Astrocyte (in vitro differentiated cells and primary cell): ENCODE data around the gene TSC2.

ENCODE experiments used
- EZH2 ChIP-seq: IDR thresholded peaks from 2 replicates; pipeline ENCODE4 v1.6.1; 2012; ENCODE audit warnings: mild to moderate bottlenecking, low read length, inconsistent platforms; ENCODE audit not compliant: insufficient read depth
- TF ChIP-seq, protein P1 (sequence below): IDR thresholded peaks from 2 replicates; pipeline ENCODE4 v1.5.1; 2011; ENCODE audit warnings: low read depth, mild to moderate bottlenecking, inconsistent platforms, low read length, moderate library complexity; ENCODE audit not compliant: insufficient read depth

DNA sequence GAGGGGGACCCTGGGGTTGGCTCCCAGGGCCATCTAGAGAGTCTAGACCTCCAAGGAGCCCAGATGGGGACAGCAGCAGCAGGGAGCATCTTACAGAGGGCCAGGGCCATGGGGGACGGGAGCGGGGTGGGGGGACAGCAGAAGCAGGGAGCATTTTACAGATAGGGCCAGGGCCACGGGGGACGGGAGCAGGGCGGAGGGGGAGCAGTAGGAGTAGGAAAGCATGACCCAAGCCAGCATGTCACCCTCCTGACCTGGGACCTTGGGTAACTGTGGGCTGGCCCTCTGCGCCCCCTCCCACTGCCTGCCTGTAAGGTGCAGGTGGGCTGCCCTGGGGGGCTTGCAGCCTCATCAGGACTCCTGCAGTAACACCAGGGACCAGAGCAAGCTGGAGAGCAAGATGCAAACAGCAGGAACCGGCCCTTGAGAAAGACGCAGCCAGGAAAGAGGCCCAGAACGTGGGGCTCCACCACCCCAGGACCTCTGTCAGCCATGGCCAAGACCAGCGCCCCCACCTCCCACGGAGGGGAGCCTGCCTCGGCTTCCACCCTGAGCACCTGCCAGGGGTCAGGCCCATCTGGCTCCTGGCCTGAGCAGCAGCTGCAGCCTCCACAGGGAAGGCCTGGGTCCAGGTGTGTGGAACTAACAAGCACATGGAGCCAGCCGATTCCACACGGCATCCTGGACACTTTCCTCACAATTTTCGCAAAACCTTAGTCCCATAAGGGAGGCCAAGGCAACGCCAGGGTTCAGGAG, 40.5 kb upstream of the TSC2 start:
- TF ChIP-seq, protein P1, sequence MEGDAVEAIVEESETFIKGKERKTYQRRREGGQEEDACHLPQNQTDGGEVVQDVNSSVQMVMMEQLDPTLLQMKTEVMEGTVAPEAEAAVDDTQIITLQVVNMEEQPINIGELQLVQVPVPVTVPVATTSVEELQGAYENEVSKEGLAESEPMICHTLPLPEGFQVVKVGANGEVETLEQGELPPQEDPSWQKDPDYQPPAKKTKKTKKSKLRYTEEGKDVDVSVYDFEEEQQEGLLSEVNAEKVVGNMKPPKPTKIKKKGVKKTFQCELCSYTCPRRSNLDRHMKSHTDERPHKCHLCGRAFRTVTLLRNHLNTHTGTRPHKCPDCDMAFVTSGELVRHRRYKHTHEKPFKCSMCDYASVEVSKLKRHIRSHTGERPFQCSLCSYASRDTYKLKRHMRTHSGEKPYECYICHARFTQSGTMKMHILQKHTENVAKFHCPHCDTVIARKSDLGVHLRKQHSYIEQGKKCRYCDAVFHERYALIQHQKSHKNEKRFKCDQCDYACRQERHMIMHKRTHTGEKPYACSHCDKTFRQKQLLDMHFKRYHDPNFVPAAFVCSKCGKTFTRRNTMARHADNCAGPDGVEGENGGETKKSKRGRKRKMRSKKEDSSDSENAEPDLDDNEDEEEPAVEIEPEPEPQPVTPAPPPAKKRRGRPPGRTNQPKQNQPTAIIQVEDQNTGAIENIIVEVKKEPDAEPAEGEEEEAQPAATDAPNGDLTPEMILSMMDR = no peak
- no peak for TF ChIP-seq EZH2
